HG02981 (cell line): ENCODE data around the gene OPTN.
A peak's percentile ranks its signal among the peaks of the same experiment; 100 is the strongest.
"Not testable (repeated sequence)": the region's sequence is repeated elsewhere in the genome, so short reads cannot be mapped to it uniquely, and the experiment has no call there.

Source experiments
- ATAC-seq: cut with Tn5 transposase; IDR thresholded peaks from one replicate; pipeline ENCODE4 v1.9.1; 2021; ENCODE audit warnings: mild to moderate bottlenecking, moderate library complexity; ENCODE audit not compliant: unreplicated experiment

OPTN gene

DNA sequence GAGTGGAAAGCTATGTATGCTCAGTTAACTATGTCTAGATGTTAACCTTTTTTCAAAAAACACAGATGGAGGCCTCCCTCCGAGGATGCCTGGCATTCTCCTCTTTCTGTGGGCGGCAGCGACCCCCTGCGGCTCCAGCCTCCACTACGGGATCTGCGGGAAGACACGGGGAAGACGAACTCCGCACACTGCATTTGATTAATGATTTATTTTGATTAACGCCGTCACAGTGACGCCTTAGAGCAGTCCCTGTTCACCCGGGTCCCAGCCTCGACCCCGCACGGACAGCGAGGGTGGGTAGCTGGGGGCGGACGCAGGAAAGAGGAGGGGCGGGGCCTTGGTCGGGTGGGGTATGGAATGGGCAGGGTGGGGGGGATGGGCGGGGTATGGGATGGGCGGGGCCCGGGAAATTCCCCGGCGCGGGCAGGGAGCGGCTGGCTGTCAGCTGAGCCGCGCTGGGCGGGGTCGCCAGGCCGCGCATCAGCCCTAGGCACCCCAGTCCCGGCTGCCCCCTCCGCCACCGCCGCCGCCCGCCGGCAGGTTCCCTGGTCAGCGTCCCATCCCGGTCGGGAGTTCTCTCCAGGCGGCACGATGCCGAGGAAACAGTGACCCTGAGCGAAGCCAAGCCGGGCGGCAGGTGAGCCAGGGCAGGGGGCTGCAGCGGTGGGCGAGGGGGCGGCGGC lies at the start of gene OPTN:
Gene OPTN (plus strand): TSS at position 498 of the 683 bp plus-strand sequence. CDS start 8,960 bp downstream, outside the sequence.
- ATAC-seq: peak; percentile 60

DNA sequence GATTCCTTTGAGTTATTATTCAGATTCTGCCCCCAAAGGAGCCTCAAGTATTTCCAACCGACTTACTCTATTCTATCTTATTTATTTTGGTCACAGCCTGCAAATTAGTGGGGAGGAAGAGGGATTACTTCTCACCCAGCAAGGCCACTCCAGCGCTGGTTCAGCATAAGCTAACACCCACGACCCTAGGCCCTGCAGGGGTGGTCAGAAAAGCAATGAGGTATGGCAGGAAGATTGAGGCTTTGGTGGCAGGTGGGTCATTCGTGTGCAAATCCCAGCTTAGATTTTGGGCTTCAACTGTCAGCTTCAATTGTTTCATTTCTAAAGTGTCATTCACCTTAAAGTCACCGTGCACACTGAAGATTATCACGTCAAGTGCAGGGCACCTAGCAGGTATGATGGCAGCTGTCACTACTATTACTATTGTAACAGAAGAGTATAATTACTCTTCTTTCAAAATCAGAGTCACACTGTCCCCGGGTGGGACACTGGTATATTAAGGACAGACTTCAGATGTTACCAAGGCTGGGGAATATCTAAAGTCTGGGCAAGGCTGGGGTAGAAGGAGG lies 48.8 kb upstream of the OPTN start:
- ATAC-seq: no peak

DNA sequence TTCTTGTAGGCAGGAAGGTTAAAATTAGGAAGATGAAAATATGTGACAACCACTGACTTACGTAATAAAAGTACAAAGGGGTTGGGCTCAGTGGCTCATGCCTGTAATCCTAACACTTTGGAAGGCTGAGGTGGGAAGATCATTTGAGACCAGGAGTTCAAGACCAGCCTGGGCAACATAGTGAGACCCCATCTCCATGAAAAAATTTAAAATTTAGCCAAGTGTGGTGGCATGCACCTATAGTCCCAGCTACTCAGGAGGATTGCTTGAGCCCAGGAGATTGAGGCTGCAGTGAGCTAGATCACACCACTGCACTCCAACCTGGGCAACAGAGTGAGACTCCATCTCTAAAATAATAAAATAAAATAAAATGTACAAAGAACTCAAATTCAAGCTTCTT lies 46.8 kb upstream of the OPTN start:
- not testable (repeated sequence) for ATAC-seq

DNA sequence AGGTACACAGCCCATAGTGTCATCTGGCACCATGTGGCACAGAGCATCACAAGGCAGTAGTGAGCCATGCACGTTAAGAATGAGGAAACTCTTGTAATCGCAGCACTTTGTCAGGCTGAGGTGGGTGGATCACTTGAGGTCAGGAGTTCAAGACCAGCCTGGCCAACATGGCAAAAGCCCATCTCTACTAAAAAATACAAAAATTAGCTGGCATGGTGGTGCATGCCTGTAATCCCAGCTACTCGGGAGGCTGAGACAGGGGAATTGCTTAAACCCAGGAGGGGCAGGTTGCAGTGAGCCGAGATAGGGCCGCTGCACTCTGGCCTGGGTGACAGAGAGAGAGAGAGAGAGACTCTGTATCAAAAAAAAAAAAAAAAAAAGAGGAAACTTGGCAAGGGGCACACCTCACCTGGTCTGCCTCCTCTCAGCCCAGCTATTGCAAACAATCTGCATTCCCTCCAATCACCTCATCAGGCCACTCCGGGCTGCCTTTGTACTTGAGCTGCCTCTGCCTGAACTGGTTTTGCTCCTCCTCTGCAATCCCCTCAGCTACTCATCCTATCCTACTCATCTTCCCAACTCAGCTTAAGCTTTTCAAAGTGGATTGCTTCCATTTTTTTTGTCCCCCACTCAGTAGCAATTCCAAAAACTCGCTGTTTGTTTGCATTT lies 46.0 kb upstream of the OPTN start:
- ATAC-seq: no peak

DNA sequence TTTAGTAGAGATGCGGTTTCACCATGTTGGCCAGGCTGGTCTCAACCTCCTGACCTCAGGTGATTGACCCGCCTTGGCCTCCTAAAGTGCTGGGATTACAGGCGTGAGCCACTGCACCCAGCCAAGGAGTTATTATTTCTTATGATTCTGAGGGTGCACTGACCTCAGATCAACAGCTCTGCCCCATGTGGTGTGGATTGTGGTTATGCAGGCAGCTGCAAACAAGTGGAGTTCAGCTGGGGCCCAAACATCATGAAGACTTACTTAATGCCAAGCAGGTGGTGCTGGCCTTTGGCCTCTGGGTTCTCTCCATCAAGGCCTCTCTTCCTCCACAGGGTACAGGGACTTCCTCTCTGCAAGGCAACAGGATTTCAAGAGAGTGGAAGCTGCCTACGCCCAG lies 45.1 kb upstream of the OPTN start:
- ATAC-seq: no peak

DNA sequence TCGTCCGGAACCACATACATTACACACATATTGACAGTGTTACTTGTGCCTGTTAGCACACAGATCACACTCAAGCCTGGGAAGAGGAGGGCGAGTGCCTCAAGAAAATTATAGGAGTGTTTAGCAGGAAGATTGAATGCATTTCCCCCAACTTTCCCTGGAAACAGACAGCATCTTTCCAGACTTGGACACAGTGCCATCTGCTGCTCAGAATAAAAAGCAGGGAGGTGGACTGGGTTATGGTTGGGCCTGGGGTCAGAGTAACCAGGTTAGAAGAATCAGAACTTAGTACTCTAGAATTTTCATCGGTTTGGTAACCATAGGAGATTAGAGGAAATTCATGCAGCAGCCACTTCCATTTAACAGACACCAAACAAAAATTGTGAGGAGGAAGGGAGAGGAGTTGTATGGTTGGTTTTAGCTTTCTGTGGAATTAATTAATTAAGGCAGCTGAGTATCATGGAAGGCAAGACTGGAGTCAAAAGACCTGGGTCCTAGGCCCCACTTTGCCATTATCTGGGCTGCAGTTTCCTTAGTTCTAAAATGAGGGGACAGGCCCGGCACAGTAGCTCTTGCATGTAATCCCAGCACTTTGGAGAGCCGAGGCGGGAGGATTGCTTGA lies 43.4 kb upstream of the OPTN start:
- no peak for ATAC-seq

DNA sequence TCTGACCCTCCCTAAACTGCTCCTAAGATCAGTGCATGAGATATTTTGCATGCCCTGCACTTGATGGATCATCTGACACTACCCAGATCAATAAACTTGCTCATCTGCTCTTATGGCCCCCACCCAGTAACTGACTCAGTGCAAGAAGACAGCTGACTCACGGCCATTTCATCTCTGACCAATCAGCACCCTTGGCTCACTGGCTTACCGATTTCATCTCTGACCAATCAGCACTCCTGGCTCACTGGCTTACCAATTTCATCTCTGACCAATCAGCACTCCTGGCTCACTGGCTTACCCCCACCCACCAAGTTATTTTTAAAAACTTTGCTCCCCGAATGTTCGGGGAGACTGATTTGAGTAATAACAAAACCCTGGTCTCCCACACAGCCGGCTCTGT lies 37.2 kb upstream of the OPTN start:
- no peak for ATAC-seq

DNA sequence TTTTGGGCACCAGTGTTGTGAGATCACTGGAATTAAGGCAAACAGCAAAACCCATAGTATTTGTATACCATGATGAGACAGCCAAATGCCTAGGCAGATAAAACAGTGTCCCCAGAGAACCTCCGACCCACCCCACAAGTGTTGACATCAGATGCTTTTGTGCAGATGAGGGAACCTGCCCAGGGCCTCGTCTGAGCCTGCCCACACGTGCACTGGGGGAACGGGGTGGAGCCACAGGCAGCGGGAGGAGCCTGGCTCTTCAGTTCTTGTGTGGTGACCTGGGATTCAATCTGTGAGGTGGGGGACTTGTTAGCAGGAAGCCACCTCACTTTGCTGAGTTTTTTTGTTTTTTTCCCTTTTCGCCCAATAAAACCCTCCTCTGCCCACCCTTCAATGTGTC lies 33.4 kb upstream of the OPTN start:
- no peak for ATAC-seq

DNA sequence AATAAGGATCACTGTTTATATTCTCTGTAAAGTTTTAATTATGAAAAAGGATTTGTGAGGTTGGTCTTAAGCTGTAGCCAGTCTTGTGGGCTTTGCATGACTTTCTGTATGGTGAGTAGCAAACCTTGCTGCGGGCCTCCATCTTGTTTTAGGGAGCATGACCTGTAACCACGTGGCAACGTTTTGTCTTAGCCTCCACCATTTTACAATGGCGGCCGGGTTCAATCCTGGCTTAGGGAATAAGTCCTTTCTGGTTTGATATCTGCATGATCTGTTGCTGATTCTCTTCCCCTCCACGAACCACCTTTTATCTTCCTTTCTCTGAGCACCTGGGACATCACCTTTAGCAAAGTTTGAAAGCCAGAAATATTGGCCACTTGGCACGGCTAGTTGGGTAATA lies 32.5 kb upstream of the OPTN start:
- no peak for ATAC-seq

DNA sequence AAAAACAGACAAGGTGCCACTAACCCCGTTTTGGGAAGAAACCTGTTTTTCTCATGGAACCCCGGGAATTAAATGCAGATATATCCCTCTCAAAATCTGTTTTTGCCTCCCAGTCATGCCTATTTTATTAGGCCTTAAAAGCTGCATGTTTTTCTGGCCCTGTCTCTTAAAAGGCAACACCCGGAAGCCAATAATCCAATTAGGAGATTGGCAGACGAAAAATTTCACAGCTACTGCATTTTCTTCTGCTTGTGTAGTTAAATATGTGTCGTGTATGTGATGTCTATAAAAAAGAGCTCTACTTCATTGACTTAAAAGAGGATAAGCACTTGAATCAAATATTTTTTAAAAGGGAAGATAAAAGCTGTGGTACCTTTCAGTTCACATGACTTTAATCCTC lies 31.9 kb upstream of the OPTN start:
- ATAC-seq: no peak

DNA sequence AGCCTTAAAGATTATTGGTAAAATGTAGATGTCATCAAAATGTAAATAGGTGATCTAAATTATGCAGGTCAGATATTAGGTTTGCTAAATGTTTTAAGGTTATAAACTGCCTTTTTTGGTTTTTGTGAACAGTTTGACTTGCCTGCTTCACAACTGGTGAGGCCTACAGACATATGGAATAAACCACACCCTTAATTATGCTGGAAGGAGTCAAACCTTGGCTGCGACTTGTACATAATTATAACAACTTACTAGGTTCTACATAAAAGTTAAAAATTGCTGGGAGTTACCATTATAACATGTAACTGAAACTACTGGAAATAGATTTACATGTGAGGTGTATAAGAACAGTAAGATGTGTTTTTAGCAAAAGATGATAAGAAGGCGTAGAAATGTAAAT lies 31.5 kb upstream of the OPTN start:
- ATAC-seq: no peak

DNA sequence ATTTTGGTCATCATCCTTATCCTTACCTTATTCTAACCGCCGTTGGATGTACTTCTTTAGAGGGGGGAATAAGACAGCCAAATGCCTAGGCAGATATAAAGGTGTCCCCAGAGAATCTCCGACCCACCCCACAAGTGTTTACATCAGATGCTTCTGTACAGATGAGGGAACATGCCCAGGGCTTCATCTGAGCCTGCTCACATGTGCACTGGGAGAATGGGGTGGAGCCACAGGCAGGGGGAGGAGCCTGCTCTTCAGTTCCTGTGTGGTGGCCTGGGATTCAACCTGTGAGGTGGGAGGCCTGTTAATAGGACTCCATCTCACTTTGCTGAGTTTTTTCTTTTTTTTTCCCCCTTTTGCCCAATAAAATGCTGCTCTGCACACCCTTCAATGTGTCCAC lies 27.6 kb upstream of the OPTN start:
- ATAC-seq: no peak

DNA sequence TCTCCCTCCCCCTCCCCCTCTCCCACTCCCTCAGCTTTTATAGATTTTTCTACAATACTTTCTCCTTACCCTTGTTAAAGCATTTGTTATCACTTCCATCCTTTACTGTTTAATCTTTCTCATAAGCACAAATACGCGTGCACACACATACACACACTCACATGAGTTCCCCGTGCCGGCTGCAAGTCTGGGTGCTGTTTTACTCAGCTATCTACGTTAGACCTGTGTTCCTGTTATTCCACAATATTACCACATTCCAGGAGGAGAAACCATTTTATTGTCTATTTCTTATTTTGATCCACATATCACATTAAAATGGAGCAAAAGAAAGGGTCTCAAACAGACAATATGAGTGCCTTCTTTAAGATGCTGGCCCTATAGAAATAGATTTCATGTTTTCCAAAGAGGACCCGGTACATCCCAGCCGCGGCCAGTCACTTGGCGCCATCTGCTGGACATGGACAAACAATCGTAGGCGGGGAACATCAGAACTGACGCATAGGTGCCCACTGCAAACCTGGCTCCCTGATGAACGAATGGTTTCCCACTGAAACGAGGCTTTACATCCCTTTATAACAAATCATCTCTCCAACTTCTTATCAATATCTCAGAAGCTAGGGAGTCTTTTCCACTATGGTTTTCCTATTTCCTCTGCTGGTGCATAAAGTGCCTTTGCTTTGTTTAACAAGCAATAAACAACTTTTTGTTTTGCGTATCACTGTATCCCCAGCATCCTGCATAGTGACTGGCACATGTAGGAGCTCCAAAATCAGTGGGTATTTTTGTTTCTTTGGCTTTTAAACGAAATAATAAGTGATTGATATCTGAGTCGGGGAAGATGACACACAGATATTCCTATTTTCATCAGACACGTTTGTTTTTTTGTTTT lies 25.2 kb upstream of the OPTN start:
- no peak for ATAC-seq

DNA sequence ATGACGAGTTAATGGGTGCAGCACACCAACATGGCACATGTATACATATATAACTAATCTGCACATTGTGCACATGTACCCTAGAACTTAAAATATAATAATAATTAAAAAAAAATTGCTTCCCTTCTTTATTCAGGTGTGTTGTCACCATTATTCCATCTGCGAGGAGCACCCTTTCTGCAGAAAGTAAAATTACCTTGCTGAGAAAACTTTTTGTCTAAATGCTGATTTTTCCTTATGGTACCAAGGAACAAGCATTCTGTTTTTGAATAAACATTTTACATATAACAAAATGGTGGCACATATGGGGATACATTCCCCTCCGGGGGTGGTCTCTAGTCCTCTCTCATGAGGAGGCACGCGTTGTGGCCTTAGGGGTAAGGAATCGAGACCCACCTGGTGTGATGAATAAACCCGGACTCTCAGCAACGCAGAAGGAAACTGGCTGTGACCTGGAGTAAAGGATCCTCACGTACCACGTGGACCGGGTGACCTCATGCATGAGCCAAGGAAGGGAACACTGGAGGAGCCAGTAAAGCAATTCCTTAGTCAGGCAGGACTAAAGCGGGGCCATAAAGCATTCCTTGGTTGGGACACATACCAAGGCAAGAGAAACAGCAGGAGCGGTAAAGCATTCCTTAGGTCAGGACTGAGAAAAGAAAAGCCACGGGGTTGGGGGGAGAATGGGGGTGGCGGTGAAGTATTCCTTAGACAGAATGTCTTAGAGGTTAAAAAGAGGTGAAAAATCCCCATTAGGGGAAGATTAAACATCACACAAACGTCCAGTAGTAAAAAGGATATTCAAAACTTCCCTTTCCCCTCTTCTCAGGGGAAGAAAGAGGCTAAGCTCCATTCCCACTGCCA lies 20.8 kb upstream of the OPTN start:
- ATAC-seq: no peak

DNA sequence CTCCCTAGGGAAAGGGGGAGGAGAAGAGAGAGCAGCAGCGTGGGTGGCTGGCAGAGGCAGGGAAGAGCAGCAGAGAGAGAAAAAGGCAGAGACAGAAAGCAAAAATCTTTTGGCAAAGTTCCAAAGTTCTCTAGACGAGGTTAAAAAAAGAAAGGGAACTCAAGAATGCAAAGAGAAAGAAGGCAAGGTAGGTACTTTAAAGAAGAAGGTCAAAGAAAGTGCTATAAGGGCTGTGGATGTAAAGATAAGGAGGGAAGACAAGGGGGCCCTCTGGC lies 20.2 kb upstream of the OPTN start:
- no peak for ATAC-seq

DNA sequence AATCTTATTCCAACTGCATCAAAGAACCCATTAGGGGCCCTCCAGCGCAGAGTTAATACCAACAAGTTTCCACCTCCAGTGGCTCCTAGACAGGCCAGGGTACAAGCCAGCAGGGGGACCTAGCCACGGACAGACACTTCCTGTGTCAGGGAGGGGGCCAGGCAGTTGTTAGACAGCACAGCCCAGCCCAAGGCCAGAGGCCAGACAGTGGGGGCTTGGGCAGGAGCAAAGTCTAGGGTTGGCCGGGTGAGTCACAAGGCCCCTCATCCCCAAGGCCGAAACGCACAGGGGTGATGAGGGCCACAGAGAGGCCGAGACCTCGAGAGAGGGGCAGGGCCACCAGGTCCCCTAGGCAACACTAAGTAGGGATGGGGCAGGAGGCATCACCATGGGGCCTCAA lies 19.3 kb upstream of the OPTN start:
- ATAC-seq: no peak

DNA sequence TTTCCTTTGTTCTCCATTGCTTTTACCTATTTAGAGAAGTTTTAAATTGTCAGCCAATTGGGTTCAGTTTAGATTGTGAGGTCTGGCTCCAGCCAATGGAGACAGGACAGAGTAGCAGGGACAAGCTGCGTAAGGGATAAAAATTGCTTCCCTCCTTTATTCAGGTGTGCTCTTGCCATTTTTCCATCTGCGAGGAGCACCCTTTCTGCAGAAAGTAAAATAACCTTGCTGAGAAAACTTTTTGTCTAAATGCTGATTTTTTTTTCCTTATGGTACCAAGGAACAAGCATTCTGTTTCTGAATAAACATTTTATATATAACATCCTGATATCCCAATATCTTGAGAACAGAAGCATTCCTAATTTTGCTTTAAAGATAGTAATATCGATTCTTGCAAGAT lies 16.3 kb upstream of the OPTN start:
- not testable (repeated sequence) for ATAC-seq

DNA sequence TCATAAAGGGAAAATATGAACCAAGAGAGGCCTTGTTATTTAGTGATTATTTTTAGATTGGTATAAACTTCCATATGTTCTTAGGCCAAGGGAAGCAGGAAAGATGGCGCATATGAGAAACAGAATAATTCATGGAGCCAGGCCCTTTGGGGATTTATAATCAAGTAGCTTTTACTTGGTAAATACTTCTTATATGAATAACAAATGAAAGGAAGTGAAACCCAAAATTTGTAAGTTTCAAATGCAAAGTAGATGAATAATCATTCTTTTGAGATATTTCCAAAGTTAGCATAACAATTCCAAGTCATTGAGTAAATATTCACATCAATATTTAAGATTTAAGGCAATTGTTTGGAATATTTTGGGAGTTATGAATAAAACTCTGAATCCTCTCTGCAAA lies 13.9 kb upstream of the OPTN start:
- ATAC-seq: no peak

DNA sequence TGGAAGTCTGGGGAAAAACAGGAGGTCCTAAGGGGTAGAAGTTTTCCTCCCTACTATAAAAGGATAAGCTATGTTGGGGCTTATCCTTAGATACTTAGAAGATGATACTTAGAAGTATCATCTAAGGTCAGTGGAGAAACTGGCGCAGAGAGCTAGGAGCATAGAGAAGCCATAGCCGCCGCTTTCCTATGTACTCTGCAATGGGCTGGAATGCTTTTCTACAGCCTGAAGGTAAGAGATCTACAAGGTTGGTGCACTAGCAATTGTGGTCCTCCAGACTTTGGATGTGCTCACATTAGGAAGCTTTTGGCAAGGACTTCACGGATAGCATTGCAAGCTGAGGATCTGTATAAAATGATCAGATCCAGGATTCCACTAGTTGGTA lies 12.4 kb upstream of the OPTN start:
- ATAC-seq: no peak

DNA sequence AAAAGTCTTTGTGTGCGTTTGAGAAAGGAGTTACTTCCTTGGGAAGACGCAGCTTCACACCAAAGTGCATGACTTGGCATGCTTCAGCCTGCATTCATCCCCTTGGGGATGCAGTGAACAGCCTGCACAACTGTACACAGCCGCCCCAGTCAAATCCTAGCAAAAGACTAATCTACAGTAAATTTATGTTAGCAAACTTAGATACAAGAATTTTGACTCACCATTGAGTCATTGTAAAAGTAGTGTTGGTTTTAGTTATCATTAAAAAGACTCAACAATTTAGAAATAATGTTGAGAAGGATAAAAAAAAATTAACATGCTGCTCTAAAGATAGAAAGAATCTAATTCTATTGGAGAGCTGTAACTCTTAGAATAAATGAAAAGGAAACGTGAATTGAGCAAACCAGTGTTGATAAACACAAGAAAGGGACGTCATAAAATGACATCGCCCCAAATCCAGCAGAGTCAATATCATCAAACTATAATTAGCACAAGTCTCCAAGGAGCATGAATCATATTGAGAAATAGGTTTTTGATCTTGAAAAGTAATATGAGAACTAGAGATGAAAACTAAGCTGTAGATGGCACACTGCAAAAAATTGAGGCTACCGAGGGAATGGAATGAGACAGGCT lies 11.9 kb upstream of the OPTN start:
- no peak for ATAC-seq
